IPS-20b (cell line): ENCODE data around the gene TLCD2.
A peak's percentile ranks its signal among the peaks of the same experiment; 100 is the strongest.
"Not testable (repeated sequence)": the region's sequence is repeated elsewhere in the genome, so short reads cannot be mapped to it uniquely, and the experiment has no call there.

Experiments used
- H3K27ac ChIP-seq: one replicate; pipeline ENCODE4 v1.5.1; 2013; ENCODE audit warnings: low read length
- H3K27me3 ChIP-seq: 2 replicates; pipeline ENCODE4 v1.6.1; 2013; ENCODE audit warnings: mild to moderate bottlenecking, low read length, inconsistent platforms; ENCODE audit not compliant: insufficient read depth
- H3K36me3 ChIP-seq: 2 replicates; pipeline ENCODE4 v1.6.1; 2013; ENCODE audit warnings: low read depth, mild to moderate bottlenecking, inconsistent platforms, low read length, moderate library complexity; ENCODE audit not compliant: insufficient read depth
- H3K4me1 ChIP-seq: 2 replicates; pipeline ENCODE4 v1.6.1; 2013; ENCODE audit warnings: mild to moderate bottlenecking, control low read depth, inconsistent platforms, low read length, moderate library complexity; ENCODE audit not compliant: insufficient read depth
- H3K4me3 ChIP-seq: 2 replicates; pipeline ENCODE4 v1.5.1; 2013; ENCODE audit warnings: mild to moderate bottlenecking, low read length, inconsistent platforms
- H3K9ac ChIP-seq: 2 replicates; pipeline ENCODE4 v1.6.1; 2013; ENCODE audit warnings: low read depth, mild to moderate bottlenecking, inconsistent platforms, low read length, moderate library complexity
- H3K9me3 ChIP-seq: 2 replicates; pipeline ENCODE4 v1.6.1; 2013; ENCODE audit warnings: mild to moderate bottlenecking, low read depth, low read length, inconsistent platforms; ENCODE audit not compliant: insufficient read depth

The TLCD2 gene

GRCh38 chr17:1724351-1724868 is 14.2 kb upstream of the TLCD2 start, which contains the start of gene WDR81:
TSS of gene WDR81 (plus strand) at chr17:1724704. CDS start at chr17:1724960, 256 bp downstream.
- Histone ChIP-seq H3K36me3 (no peaks in the 10 kb centered on the region), H3K9ac (peak within 1 kb of the TSS; percentile 63; the same call in 1 of the 2 replicates), H3K9me3 (no peaks in the 10 kb centered on the region), H3K27ac (no peak within 1 kb of the TSS), H3K27me3 (no peaks in the 10 kb centered on the region; the same call in 1 of the 2 replicates), H3K4me1 (no peaks in the 10 kb centered on the region), H3K4me3 (peak within 1 kb of the TSS; percentile 63)

- H3K4me3 ChIP-seq, H3K27me3 ChIP-seq, H3K9me3 ChIP-seq, H3K4me1 ChIP-seq, H3K27ac ChIP-seq, H3K9ac ChIP-seq, H3K36me3 ChIP-seq: not testable (repeated sequence)
Observed at GRCh38 chr17:1722022-1722421, 11.8 kb upstream of the TLCD2 start.

GRCh38 chr17:1720856-1721386 is 10.7 kb upstream of the TLCD2 start:
- Histone ChIP-seq H3K9me3 (no peaks in the 10 kb centered on the region), H3K27ac (no peak overlapping the region), H3K9ac (no peak overlapping the region), H3K4me3 (no peak overlapping the region), H3K27me3 (no peaks in the 10 kb centered on the region; the same call in 1 of the 2 replicates), H3K36me3 (no peaks in the 10 kb centered on the region), H3K4me1 (peaks cover 3% of the 10 kb centered on the region; the same call in 1 of the 2 replicates)

- Histone ChIP-seq H3K4me1 (peaks cover 11% of the 10 kb centered on the region), H3K9ac (no peak overlapping the region; the same call in 1 of the 2 replicates), H3K27ac (no peak overlapping the region), H3K4me3 (no peak overlapping the region), H3K27me3 (no peaks in the 10 kb centered on the region; the same call in 1 of the 2 replicates), H3K9me3 (no peaks in the 10 kb centered on the region), H3K36me3 (no peaks in the 10 kb centered on the region)
Observed at GRCh38 chr17:1718362-1719165, 8.4 kb upstream of the TLCD2 start.

- H3K4me1 ChIP-seq = peaks cover 17% of the 10 kb centered on the region
- peak overlapping the region; percentile 100 for H3K27ac ChIP-seq
- H3K4me3 ChIP-seq = peak overlapping the region; percentile 92
- no peaks in the 10 kb centered on the region for H3K27me3 ChIP-seq
- H3K9ac ChIP-seq = peak overlapping the region; percentile 98
- no peaks in the 10 kb centered on the region for H3K9me3 ChIP-seq
- H3K36me3 ChIP-seq = peaks cover 12% of the 10 kb centered on the region
Observed at GRCh38 chr17:1716912-1717695, 6.9 kb upstream of the TLCD2 start.

GRCh38 chr17:1716076-1716911 is 6.1 kb upstream of the TLCD2 start:
- no peaks in the 10 kb centered on the region for H3K27me3 ChIP-seq
- H3K9me3 ChIP-seq = no peaks in the 10 kb centered on the region
- H3K9ac ChIP-seq = peak overlapping the region; percentile 98
- peaks cover 17% of the 10 kb centered on the region for H3K4me1 ChIP-seq
- H3K36me3 ChIP-seq = peaks cover 16% of the 10 kb centered on the region
- peak overlapping the region; percentile 100 for H3K27ac ChIP-seq
- peak overlapping the region; percentile 92 for H3K4me3 ChIP-seq

GRCh38 chr17:1715803-1716075 is 5.6 kb upstream of the TLCD2 start:
- H3K4me3 ChIP-seq = peak overlapping the region; percentile 77; the same call in 1 of the 2 replicates
- no peak overlapping the region for H3K27ac ChIP-seq
- peaks cover 16% of the 10 kb centered on the region for H3K36me3 ChIP-seq
- no peaks in the 10 kb centered on the region for H3K9me3 ChIP-seq
- peaks cover 4% of the 10 kb centered on the region; the same call in 1 of the 2 replicates for H3K27me3 ChIP-seq
- H3K9ac ChIP-seq = peak overlapping the region; percentile 31; the same call in 1 of the 2 replicates
- H3K4me1 ChIP-seq = peaks cover 21% of the 10 kb centered on the region

- H3K9ac ChIP-seq = peak overlapping the region; percentile 31; the same call in 1 of the 2 replicates
- H3K27ac ChIP-seq = no peak overlapping the region
- H3K9me3 ChIP-seq = no peaks in the 10 kb centered on the region
- peak overlapping the region; percentile 77 for H3K4me3 ChIP-seq
- peaks cover 10% of the 10 kb centered on the region; the same call in 1 of the 2 replicates for H3K27me3 ChIP-seq
- H3K36me3 ChIP-seq = peaks cover 16% of the 10 kb centered on the region
- peaks cover 21% of the 10 kb centered on the region for H3K4me1 ChIP-seq
Observed at GRCh38 chr17:1714980-1715802, 5.0 kb upstream of the TLCD2 start.

- Histone ChIP-seq H3K4me1 (peaks cover 21% of the 10 kb centered on the region), H3K9ac (peak overlapping the region; percentile 78; the same call in 1 of the 2 replicates), H3K4me3 (peak overlapping the region; percentile 77), H3K36me3 (peaks cover 16% of the 10 kb centered on the region), H3K27ac (no peak overlapping the region), H3K9me3 (no peaks in the 10 kb centered on the region), H3K27me3 (peaks cover 12% of the 10 kb centered on the region; the same call in 1 of the 2 replicates)
Observed at GRCh38 chr17:1714427-1714979, 4.3 kb upstream of the TLCD2 start.

- Histone ChIP-seq H3K27ac (no peak overlapping the region), H3K9ac (peak overlapping the region; percentile 78; the same call in 1 of the 2 replicates), H3K36me3 (peaks cover 16% of the 10 kb centered on the region), H3K27me3 (peaks cover 17% of the 10 kb centered on the region; the same call in 1 of the 2 replicates), H3K4me1 (peaks cover 21% of the 10 kb centered on the region), H3K9me3 (no peaks in the 10 kb centered on the region), H3K4me3 (peak overlapping the region; percentile 77)
Observed at GRCh38 chr17:1713878-1714426, 3.8 kb upstream of the TLCD2 start.
